HFF-Myc (cell line): Measurements from ENCODE around the gene LRG1.

Experiments
- DNase-seq: peaks from one replicate; pipeline ENCODE4 v3.0.0-alpha.2; 2011; ENCODE audit warnings: low read depth; ENCODE audit errors: extremely low read depth
- H3K4me3 ChIP-seq: replicated peaks from 2 replicates; pipeline ENCODE4 v1.5.1; 2011; ENCODE audit warnings: low read depth, mild to moderate bottlenecking, control low read depth, low read length
- CTCF ChIP-seq: IDR thresholded peaks from 2 replicates; pipeline ENCODE4 v1.5.1; 2012; ENCODE audit warnings: mild to moderate bottlenecking, low read depth, low read length, control low read depth; ENCODE audit errors: missing control alignments

The LRG1 gene

GRCh38 chr19:4515732-4516131 is 24.1 kb downstream of the LRG1 start:
- no peak for DNase-seq
- no peak for TF ChIP-seq CTCF
- H3K4me3 ChIP-seq, result no peak overlapping the region

DNA sequence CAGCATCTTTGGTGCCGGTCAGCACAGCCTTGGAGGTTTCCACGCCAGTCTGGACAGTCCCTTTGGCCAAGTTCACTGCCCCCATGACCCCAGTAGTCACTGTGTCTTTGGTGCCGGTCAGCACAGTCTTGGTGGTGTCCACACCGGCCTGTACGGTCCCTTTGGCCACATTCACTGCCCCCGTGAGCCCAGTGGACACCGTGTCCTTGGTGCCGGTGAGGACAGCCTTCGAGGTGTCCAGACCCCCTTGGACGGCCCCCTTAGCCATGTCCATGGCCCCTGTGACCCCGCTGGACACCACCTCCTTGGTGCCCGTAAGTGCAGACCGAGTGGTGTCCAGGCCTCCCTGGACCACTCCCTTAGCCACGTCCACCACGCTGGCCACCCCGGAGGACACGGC is 26.6 kb downstream of the LRG1 start:
- H3K4me3 ChIP-seq, result no peak overlapping the region
- no peak for TF ChIP-seq CTCF
- DNase-seq, result no peak

DNA sequence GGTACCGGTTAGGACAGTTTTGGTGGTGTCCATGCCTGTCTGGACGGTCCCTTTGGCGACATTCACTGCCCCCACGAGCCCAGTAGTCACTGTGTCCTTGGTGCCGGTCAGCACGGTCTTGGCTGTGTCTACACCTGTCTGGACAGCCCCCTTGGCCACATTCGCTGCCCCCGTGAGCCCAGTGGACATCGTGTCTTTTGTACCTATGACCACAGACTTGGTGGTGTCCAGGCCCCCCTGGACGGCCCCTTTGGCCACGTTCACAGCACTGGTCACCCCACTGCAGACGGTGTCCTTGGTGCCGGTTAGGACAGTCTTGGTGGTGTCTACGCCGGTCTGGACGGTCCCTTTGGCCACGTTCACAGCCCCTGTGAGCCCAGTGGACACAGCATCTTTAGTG is 27.8 kb downstream of the LRG1 start:
- no peak for TF ChIP-seq CTCF
- no peak for DNase-seq
- H3K4me3 ChIP-seq, result no peak overlapping the region

GRCh38 chr19:4511300-4512054 is 28.4 kb downstream of the LRG1 start:
- no peak for DNase-seq
- no peak for TF ChIP-seq CTCF
- H3K4me3 ChIP-seq, result no peak overlapping the region

- no peak for DNase-seq
- H3K4me3 ChIP-seq, result no peak overlapping the region
- TF ChIP-seq CTCF, result no peak
Measured at GRCh38 chr19:4510435-4511255, 29.2 kb downstream of the LRG1 start.

- TF ChIP-seq CTCF, result no peak
- no peak overlapping the region for H3K4me3 ChIP-seq
- no peak for DNase-seq
Measured at GRCh38 chr19:4508698-4509097, 31.1 kb downstream of the LRG1 start.

- TF ChIP-seq CTCF, result no peak
- DNase-seq, result no peak
Measured at GRCh38 chr19:4507804-4508203, 32.0 kb downstream of the LRG1 start.

More at GRCh38 chr19:4507804-4508203, 32.0 kb downstream of the LRG1 start:
- H3K4me3 ChIP-seq, result no peak overlapping the region
